PC-9 (cell line): ENCODE results near the gene KDM5A. TPM values are rescaled to one million over a fixed set of nuclear protein-coding genes. Genes with fewer than 3 reads are reported as not detected.

Source experiments
- BruUV-seq: library from RNA; stranded (reverse); fragments of 400-500 nt; replicated peaks from 2 replicates; lab custom pipeline; 2021; lab: Mats Ljungman, UMichigan
- CTCF ChIA-PET: fragments of 300-600 bp; sonication (Branson Sonifier 250); formaldehyde crosslinking; loops from one replicate; lab custom pipeline; 2022; ENCODE audit warnings: antibody characterized with exemption; lab: Charles Lee
- POLR2A ChIA-PET: fragments of 300-600 bp; sonication (Branson Sonifier 250); formaldehyde crosslinking; loops from one replicate; lab custom pipeline; 2022; ENCODE audit warnings: antibody characterized with exemption; ENCODE audit not compliant: unreplicated experiment; lab: Charles Lee
- DNase-seq, 2 experiments: peaks; one replicate each; pipeline versions ENCODE4 v3.0.0 to v3.0.0-alpha.2; 2015 to 2022; ENCODE audit warnings: mixed read lengths in 1 of 2
- H2AFZ ChIP-seq: fragments of 200-600 bp; sonication (generic); 2 replicates; pipeline ENCODE4 v1.8.1; 2017; ENCODE audit warnings: antibody characterized with exemption
- H3F3A ChIP-seq: fragments of 200-600 bp; sonication (generic); 2 replicates; pipeline ENCODE4 v1.8.1; 2017; ENCODE audit warnings: antibody characterized with exemption, mild to moderate bottlenecking, low read depth; ENCODE audit not compliant: insufficient read depth
- H3K27ac ChIP-seq: fragments of 200-600 bp; sonication (generic); 2 replicates; pipeline ENCODE4 v1.6.1; 2016; ENCODE audit warnings: mixed run types
- H3K27me3 ChIP-seq: fragments of 200-600 bp; sonication (generic); 2 replicates; pipeline ENCODE4 v1.6.1; 2016; ENCODE audit warnings: low read depth, mixed run types; ENCODE audit not compliant: insufficient read depth
- H3K36me3 ChIP-seq: fragments of 200-600 bp; sonication (generic); 2 replicates; pipeline ENCODE4 v1.6.1; 2016; ENCODE audit warnings: low read depth, mixed run types
- H3K4me1 ChIP-seq: fragments of 200-600 bp; sonication (generic); replicated peaks from 2 replicates; pipeline ENCODE4 v1.6.1; 2016; ENCODE audit warnings: mixed run types; ENCODE audit not compliant: insufficient read depth
- H3K4me2 ChIP-seq: fragments of 200-600 bp; sonication (generic); 2 replicates; pipeline ENCODE4 v1.6.1; 2017; ENCODE audit warnings: mixed run types
- H3K4me3 ChIP-seq: fragments of 200-600 bp; sonication (generic); 2 replicates; pipeline ENCODE4 v1.6.1; 2016; ENCODE audit warnings: mixed run types
- H3K79me2 ChIP-seq: fragments of 200-600 bp; sonication (generic); 2 replicates; pipeline ENCODE4 v1.6.1; 2017; ENCODE audit warnings: low read depth, mixed run types
- H3K9me2 ChIP-seq: fragments of 200-600 bp; sonication (generic); 2 replicates; pipeline ENCODE4 v1.8.1; 2017; ENCODE audit warnings: mild to moderate bottlenecking; ENCODE audit not compliant: insufficient read depth
- H3K9me3 ChIP-seq: fragments of 200-600 bp; sonication (generic); 2 replicates; pipeline ENCODE4 v1.8.1; 2016; ENCODE audit warnings: low read depth; ENCODE audit not compliant: insufficient read depth
- H4K20me1 ChIP-seq: fragments of 200-600 bp; sonication (generic); 2 replicates; pipeline ENCODE4 v1.8.1; 2017; ENCODE audit not compliant: insufficient read depth
- CTCF ChIP-seq: fragments of 200-600 bp; sonication (generic); conservative IDR thresholded peaks from 2 replicates; pipeline ENCODE4 v1.6.1; 2017; ENCODE audit warnings: mixed run types, antibody characterized with exemption, mild to moderate bottlenecking, moderate library complexity
- EZH2 ChIP-seq: fragments of 200-600 bp; sonication (generic); IDR thresholded peaks from 2 replicates; pipeline ENCODE4 v1.8.0; 2017; ENCODE audit warnings: antibody characterized with exemption, low read depth
- intact Hi-C: fragments of 100-400 bp; cut with micrococcal nuclease; formaldehyde crosslinking; loops from one replicate; pipeline ENCODE4 v1.10.0; 2022; ENCODE audit not compliant: unreplicated experiment
- total RNA-seq: library from RNA; stranded (reverse); gene quantifications from 2 replicates; pipeline ENCODE4 v1.2.3, GENCODE V29; 2021

Gene KDM5A
- total RNA-seq, 1 experiment from 2014 or later = 68.0 TPM

GRCh38 chr12:418432-418831 lies 29.3 kb upstream of the KDM5A start:
- TF ChIP-seq CTCF (no peak), EZH2 (no peak)
- CTCF ChIA-PET = no interaction called here
- no peaks in the 10 kb centered on the region for H3K4me1 ChIP-seq
- no peaks in the 10 kb centered on the region for H3K27me3 ChIP-seq
- H3K36me3 ChIP-seq = peaks cover 13% of the 10 kb centered on the region
- H3K27ac ChIP-seq = no peak overlapping the region
- no peaks in the 10 kb centered on the region for H3K9me2 ChIP-seq
- no peak overlapping the region for H3K4me3 ChIP-seq
- no peak overlapping the region for H3K4me2 ChIP-seq
- H3K79me2 ChIP-seq = no peaks in the 10 kb centered on the region
- no peaks in the 10 kb centered on the region for H3K9me3 ChIP-seq
- no peaks in the 10 kb centered on the region for H3F3A ChIP-seq
- DNase-seq = no peak
- no peak overlapping the region for H2AFZ ChIP-seq
- H4K20me1 ChIP-seq = no peaks in the 10 kb centered on the region
- POLR2A ChIA-PET = no interaction called here
- intact Hi-C loops = no loop called here
- BruUV-seq = no TSS peak

GRCh38 chr12:414859-415258 lies 25.7 kb upstream of the KDM5A start:
- intact Hi-C loops = no loop called here
- H3K9me3 ChIP-seq = no peaks in the 10 kb centered on the region
- H3K4me1 ChIP-seq = no peaks in the 10 kb centered on the region
- DNase-seq = no peak
- H3K27me3 ChIP-seq = no peaks in the 10 kb centered on the region
- H3K4me2 ChIP-seq = no peak overlapping the region
- H3K36me3 ChIP-seq = peaks cover 13% of the 10 kb centered on the region; the same call in 1 of the 2 replicates
- BruUV-seq = no TSS peak
- TF ChIP-seq EZH2 = no peak
- TF ChIP-seq CTCF = no peak
- no peaks in the 10 kb centered on the region for H3F3A ChIP-seq
- no peak overlapping the region for H3K27ac ChIP-seq
- ChIA-PET CTCF (no interaction called here), POLR2A (no interaction called here)
- no peaks in the 10 kb centered on the region for H4K20me1 ChIP-seq
- H2AFZ ChIP-seq = no peak overlapping the region
- H3K4me3 ChIP-seq = no peak overlapping the region
- no peaks in the 10 kb centered on the region for H3K79me2 ChIP-seq
- no peaks in the 10 kb centered on the region for H3K9me2 ChIP-seq

GRCh38 chr12:402029-402389 lies 12.9 kb upstream of the KDM5A start:
- peaks cover 21% of the 10 kb centered on the region; the same call in 1 of the 2 replicates for H3K79me2 ChIP-seq

More at GRCh38 chr12:402029-402389, 12.9 kb upstream of the KDM5A start:
- no peaks in the 10 kb centered on the region for H3K27me3 ChIP-seq
- H3K4me2 ChIP-seq = peak overlapping the region; percentile 86
- no peaks in the 10 kb centered on the region for H4K20me1 ChIP-seq
- peaks cover 14% of the 10 kb centered on the region for H3K4me1 ChIP-seq
- H3K36me3 ChIP-seq = no peaks in the 10 kb centered on the region
- intact Hi-C loops = no loop called here
- H2AFZ ChIP-seq = peak overlapping the region; percentile 93
- TF ChIP-seq CTCF = peak; percentile 52; the same call in 1 of the 2 replicates
- TF ChIP-seq EZH2 = no peak
- no TSS peak for BruUV-seq
- POLR2A ChIA-PET = no interaction called here
- CTCF ChIA-PET = interaction anchor here (0.6 to 0.9 kb wide), 2 partner anchors 23 to 41 kb away, joined by 3 to 9 read pairs; no protein-coding TSS in a partner anchor
- no peak for DNase-seq
- H3K4me3 ChIP-seq = peak overlapping the region; percentile 90
- peaks cover 5% of the 10 kb centered on the region; the same call in 1 of the 2 replicates for H3F3A ChIP-seq
- H3K27ac ChIP-seq = peak overlapping the region; percentile 59
- H3K9me2 ChIP-seq = no peaks in the 10 kb centered on the region
- no peaks in the 10 kb centered on the region for H3K9me3 ChIP-seq
